ENCODE measurements around the gene LGI2.
A peak's percentile ranks its signal among the peaks of the same experiment; 100 is the strongest.

Gene LGI2

DNA sequence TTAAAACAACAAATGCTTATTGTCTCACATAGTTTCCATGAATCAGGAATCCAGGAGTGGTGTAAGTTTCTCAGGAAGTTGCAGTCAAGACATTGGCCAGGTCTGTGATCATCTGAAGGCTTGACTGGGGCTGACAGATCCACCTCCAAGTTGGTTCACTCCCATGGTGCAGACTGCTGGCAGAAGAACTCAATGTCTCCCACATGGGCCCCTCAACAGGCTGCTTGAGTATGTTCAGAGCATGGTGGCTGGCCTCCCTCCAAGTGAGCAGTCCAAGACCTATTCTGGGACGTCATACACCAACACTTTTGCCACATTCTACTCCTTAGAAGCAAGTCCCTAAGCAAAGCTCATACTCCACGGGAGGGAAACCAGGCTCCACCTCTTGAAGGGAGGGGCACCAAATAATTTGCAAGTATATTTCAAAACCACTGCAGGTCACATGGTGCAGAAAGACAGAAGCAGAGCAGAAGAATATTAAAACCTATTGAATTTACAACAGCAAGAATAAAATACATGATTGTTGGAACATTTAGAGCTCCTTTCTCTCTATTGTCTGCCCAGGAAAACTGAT, 35.3 kb downstream of the LGI2 start:
- no peak for DNase-seq

DNA sequence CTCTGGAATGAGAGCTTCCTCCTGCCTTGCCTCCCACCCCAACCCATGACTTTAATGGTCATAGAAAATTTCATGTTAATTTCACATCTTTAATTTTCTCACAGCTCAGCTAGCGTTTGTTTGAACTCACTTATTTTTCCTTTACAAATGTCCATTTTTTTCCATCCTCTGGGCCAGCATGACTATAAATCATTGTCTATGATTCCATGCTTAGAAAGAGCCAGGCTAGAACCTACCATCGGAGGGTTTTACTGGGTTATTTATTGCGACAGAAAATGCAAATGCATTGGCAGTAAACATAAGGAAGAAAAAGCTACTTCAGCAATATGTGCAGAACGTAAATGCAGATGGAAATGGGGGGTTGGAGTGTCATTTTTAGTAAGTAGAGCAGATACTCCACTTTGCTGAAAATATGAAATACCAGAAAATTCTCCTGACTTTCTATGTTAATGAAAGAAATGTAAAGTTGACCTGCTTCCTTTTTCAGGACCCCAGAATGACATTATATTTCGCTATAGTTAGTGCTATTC, 37.1 kb downstream of the LGI2 start:
- DNase-seq: no peak

DNA sequence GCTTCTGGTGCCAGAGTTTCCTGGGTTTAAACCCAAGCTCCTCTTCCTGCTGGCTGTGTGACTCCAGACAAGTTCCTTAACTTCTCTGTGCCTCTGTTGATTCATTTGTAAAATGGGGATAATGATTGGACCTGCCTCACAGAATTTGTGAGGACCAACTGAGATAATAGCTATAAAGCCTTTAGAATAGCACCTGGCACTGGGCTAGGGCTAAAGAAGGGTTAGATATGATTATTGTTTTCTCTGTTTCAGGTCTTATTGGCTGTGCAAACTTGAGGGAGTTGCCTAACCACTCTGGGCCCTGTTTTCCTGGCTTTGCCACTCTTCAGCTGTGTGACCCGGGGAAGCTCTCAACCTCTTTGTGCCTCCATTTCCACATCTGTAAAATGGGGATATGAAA, 37.8 kb downstream of the LGI2 start:
- DNase-seq: no peak

DNA sequence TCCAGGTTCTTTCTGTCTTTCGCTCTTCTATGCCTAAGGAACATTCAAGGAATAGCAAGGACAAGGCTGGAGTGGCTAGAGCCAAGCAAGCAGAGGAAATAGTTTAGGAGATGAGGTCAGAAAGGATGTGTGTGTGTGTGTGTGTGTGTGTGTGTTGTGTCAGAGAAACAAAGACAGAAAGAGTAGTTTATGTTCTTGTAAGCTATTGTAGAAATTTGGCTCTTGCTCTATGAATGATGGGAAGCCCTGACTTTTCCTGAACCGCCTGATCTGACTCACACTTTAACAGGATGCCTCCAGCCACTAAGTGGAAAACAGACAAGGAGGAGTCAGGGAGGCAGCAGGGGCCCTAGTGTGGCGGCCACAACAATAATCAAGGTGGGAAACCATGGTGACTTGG, 39.7 kb downstream of the LGI2 start:
- DNase-seq: no peak

DNA sequence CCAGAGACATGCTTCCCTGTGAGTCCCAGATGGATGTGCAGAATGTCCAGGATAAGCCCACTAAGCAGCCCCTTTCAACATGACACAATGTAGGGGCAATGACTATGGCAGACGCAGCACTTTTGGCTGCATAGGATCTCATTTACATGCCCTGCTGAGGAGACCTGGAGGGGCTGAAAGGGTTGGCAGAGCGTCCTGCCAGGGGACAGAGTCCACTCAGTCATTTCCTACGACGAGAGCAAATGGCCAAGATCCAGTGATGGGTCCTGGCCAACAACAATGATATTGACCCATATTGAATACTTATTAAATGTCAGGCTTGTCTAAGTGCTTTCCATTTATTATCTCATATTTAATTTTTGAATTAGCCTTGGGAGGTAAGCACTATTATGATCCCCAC, 41.4 kb downstream of the LGI2 start:
- no peak for DNase-seq

DNA sequence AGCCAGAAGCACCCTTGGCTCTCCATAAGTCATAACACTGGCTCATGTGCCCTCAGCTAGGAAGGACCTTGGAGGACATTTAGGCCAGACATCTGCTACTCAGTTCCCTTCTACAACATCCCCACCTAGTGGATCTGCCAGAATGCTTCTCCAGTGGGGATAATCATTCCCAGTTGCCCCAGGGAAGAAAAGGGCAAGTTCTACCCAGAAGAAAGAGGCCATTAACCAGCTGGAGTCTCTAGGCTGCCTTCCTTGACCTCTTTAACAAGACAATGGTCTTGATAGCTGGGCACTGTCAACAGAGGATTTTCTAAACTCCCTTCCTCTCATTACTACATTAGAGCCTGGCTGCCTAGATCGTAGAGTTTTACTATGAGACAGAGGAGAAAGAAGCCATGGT, 42.0 kb downstream of the LGI2 start:
- DNase-seq: no peak

DNA sequence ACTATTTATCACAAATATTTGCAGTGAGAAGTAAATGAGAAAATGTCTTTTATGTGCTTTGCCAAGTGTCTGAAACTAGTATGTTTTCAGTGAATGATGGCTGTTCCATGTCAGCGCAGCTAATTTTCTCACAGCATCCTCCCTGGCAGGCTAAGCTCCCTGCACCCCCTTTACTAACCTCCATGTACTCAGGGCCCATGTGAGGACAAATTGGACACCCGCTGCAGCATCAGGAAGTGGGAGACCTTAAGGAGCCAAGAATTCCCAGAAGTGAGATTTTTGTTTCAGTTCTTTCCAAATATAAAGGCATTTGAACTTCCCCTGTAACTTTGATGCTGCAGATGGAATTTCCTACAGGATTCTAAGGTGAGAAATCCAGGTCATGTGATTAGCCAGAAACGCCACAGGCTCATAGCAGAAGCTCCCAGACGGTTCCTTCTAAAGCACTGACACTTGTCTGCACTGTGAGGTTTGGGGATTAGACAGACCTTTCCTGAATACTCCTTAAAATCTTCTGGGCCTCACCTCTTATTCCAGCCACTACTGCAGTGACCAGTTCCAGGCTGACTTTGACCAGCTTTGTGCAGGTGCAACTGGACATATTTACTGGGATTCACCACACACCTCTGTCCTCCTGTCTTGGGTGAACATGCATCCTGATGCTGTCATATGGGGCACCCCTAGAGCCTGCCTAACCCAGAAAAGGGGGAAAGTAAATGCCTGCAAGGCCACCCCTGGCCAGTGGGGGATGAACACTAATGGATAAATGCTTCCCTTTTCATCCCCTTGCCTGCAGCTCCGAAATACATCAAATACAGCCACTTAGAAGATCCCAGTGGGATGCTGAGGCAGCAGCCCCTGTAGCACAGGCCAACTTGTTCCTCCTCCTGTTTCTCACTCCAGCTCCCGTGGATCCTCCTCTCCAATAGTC, 45.9 kb downstream of the LGI2 start:
- DNase-seq: no peak

DNA sequence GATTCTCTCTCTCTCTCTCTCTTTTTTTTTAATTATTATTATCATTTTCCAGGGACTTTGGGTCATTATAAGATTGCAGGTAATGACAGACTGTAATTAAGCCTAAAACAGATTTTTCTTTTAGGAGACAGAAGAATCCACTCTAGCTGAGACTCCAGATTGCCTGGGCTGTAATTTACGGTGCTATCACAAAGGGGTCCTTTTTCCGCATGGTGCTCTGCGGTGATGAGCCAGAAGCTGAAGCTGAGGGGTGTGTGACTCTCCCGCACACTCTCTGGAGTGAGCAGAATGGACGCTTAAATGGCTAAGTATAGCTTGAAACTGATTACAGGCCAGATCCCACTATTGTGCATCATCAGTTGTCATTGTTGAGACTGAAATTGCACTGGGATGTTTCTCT, 50.0 kb downstream of the LGI2 start:
- no peak for DNase-seq

DNA sequence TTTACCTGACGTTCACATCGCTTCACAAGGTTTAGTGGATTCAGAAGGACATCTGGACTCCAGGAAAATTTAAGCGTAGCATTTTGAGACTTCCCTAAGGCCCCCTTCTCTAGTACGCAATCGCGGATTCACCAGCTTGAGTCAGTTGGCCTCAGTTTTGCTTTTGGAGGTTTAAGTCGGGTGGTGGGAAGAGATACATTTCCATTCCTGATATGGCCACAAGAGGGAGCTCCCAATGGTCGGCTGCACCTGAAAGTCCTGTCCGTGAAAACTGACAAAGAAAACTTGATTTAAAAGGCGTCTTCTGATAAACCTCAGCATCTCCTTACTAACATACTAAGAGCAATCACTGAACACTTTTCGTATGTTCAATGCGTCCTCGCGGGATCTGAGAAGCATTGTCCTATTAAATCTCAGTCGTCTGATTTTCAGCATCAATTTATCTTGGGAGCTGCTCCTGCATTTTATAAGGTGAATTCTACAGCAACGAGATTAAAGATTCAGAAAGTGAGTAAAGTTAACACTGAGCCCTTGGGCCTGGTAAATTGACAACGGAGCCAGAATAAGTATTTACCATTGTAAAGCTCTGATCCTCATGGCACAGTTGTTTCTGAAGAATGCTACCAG, 50.6 kb downstream of the LGI2 start:
- DNase-seq: peak; percentile 52 to 53

DNA sequence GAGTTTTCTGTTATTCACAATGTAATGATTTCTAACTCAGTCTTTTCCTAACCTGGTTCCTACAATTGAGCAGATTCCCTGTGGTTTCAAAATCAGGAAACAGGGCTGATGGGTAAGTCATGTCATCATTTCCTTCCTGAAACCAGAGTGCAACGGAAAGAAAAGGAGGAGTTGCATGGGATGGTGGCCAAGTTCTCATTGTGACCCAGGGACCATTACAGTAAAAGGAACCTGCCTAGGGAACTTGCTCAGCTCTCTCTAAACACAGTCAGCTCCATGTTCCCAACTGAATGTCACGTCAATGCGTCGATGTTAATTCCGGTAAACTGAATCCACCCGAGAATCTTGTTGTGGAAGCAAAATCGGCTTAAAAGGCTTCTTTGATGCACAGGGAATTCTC, 51.2 kb downstream of the LGI2 start:
- DNase-seq: no peak

DNA sequence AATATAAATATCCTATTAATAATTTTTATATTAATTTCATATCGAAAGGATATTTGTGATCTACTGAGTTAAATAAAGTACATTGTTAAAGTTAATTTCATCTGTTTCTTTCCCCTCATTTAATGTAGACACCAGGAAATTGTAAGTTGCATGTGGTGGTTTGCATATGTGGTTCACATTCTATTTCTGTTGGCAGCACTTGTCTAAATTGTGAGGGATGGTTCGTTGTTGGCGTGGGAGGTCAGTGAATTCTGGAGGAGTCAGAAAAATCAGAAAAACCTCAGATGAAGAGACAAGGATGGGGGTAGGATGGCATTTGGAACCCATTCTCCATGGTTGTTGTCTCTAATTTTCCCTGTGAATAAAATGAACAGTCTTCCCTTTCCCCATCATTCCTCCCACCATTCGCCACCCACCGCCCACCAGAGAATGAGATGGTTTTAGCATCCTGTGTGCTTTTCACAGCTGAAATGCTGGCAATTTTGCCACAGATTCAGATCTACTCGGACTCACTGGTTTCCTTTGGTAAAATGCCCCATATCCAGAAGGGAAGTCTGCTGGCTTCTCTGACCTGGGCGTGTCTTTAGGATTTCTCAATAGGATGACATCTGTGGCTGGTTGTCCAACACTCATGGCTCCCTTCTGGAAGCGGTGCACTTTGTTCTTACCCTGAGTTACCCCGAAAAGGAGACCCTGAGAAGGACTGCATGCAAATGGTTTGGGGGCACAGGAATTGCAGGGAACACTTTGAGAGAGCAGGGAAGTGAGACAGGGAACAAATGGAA, 52.3 kb downstream of the LGI2 start:
- no peak for DNase-seq

DNA sequence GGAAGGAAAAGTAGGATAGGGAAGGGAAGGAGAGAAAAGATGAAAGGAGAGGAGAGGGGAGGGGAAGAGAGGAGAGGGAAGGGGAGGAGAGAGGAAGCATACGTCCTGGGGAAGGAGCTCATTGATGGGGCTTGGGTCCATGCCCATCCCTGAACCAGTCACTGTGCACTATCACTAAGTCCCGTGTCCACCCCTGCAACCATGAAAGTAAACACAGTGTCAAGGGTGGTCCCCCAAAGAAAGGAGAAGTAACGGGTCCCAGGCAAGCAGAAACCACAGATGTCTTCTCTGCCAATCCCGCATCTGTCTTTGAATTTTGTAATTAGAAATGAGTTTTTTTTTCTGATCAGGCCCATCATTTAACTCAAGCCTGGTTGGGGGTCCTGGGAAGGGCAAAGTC, 55.2 kb downstream of the LGI2 start:
- no peak for DNase-seq

DNA sequence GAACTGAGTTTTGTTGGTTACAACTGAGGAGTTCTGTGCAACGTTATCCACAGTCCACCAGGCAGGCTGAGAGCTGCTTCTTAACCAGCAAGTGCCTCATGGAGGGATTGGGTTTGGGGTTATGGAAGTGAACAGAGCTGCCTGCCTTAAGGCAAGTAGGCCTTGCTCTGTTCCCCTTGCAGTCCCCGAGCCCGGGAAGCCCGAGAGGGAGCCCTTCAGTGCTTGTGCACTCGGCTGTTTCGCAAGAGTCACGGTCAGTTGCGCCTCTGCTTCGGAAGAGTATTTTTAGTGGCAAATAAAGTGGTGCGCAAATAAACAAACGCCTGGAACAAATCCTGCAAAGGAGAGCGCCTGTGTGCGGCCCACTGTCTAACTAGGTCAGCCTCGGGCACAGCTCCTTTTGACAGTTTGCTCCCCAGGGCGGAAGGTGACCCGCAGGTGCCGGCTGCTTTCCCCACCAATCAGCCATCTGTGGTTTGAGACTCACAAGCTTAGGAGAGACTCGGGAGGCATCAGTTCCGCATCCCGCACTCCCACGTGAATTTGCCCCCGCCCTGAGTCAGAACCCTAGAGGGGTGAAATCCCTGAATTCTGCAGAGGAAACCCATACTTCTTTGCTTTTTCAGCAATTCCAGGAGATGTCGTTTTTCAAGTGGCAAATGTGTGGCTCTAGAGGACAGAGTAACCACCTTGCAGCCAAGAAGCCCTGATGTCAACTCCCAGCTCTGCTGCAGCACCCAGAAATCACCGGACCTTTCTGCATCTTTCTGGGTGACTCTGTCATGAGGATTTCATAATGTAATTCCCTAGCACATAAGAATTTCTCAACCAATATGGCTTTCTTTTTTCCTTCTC, 56.8 kb downstream of the LGI2 start:
- peak; percentile 73 to 86 for DNase-seq

DNA sequence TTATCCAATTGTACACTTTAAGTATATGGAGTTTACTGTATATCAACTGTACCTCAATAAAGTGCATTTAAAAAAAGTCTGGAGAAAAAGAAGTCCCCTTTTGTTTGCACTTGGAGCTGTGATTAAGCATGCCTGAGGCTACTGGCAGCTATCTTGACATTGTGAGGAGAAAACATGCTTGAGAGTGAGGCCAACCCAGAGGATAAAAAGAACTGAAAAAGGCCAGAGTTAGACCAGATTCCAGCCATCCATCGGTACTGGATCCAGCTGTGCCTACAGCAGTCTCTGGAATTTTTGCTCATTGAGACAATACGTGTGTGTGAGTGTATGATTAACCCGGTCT, 57.4 kb downstream of the LGI2 start:
- DNase-seq: no peak

DNA sequence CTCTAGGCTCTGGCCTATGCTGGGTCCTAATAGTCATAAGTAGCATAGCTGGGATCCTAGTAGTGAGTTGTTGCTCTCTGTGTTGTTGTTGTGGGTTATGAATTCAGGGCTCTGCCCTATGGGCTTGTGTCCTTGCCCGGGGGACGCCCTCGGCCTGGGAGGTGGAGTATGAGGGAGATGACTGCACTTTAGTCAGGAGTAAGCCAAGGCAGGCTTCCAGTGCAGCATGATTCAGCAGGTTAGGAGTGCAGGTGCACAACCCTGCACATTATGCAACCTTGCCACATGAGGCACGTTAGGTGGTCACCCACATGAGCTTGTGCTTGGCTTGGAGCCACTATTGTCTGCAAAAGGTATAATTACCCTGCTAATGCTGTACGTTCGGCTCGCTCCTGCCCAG, 59.6 kb downstream of the LGI2 start:
- DNase-seq: no peak

DNA sequence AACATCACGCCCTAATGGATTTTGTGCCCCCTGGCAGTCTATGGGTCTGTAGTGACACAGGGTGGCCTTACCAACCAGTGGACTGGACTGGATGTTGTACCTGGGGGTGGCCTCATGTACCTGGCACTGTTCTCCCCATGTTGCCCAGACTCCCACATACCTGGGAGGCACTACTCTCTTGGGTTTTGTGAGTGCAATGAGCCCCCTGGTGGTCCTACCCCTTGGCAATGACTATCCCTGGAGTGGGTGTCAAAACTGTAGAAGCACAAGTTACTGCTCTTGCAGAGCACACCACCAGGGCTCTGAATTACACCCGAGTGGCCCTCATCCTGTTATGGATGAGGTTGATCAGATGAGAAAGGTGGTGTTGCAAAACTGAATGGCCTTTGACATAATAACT, 60.1 kb downstream of the LGI2 start:
- no peak for DNase-seq

DNA sequence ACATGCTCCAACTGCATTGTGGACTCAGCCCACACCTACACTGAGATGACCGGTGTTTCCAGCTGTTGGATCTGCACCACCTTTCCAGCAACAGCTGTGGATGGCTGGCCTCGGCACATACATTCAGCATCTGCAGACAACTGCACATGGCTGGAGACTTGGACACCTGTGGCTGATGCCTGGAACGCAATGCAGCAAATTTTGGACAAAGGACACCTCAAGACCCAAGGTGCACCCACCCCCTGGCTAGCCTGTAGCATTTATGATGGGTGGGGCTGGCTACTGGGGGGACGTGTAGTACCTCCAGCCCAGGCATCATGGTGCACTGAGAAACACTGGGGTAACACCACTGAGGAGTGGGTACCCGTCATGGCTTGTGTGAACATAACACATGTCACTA, 60.6 kb downstream of the LGI2 start:
- DNase-seq: no peak

DNA sequence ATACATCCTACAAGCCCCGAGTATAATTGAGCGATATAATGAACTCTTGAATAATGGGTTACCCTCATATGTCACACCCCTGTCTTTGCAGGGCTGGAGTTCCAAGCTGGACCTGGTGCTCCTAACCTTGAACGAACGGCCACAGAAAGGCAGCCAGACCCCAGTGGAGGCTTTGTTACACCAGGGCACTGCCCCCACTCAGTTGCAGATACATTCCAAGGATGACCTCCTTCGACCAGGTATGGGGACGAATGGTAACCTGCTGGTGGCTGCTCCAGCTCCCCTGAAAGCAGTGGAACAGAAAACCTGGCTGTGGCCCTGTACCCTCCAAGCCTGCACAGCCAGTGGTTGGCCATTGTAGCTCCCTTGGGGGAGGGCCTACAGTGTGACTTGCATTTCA, 61.3 kb downstream of the LGI2 start:
- no peak for DNase-seq

DNA sequence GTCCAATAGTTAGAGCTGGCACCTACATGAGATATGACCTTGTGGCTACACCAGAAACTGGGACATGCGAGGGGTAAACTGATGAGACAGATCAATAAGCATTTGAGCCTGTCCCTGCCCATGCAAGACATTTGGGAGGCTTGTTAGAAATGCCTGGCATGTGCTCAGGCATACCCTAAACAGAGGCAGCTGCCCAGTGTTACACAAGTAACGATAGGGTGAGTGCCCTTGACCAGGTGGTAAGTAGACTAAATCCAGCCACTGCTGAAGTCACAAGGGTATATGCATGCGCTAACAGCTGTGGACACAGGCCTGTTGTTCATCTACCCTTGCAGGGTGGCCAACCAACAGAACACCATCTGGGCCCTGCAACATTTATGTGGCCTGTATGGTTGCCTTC, 61.8 kb downstream of the LGI2 start:
- DNase-seq: no peak

DNA sequence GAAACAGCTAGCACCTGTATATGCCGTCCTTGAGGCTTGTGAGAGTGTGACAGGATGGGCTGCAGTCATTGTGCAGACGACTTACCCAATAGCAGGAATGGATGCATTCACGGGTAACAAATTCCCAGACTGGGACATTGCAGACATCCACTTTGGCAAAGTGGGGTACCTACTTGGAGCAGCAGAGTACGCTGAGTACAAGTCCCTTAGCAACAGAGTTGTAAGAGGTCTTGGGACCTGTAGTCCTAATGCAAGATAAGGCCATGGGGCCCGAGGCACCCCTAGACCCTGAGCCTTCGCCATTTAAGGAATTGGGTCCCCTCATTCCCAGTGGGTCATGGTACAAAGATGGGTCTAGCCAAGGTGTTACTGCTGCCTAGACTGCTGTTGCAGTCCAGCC, 62.5 kb downstream of the LGI2 start:
- no peak for DNase-seq

DNA sequence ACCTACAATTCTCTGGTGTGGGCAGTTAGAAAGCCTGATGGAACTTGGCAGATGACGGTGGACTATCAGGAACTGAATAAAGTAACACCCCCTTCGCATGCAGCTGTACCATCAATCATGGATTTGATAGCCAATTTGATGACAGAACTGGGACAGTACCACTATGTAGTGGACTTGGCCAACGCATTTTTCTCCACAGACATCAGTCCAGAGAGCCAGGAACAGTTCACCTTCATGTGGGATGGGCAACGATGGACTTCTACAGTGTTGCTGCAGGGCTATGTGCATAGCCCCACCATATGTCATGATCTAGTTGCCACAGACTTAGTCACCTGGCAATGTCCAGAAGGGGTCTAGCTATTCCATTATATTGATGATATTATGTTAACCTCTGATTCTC, 63.4 kb downstream of the LGI2 start:
- DNase-seq: no peak

DNA sequence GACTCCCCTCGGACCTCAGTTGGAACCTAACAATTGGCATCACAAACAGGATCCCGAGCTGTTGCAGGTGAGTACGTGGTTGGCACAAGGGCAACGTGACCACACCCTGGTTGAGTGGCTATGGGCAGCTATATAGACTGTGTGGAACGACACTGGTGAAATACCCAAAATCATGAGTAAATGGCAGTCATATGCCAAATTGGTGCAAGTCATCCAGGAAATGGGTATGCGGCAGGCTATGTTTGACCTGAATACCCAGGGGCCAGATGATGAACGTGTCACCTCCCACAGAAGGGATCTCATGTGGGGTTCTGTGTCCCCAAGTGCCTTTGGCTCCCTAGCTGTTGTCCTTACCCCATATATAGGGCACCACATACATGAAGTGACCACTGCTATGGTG, 64.7 kb downstream of the LGI2 start:
- DNase-seq: no peak

Data from NCI-H187 (cell line).